ENCODE results near the gene CASP6.

CASP6 gene

DNA sequence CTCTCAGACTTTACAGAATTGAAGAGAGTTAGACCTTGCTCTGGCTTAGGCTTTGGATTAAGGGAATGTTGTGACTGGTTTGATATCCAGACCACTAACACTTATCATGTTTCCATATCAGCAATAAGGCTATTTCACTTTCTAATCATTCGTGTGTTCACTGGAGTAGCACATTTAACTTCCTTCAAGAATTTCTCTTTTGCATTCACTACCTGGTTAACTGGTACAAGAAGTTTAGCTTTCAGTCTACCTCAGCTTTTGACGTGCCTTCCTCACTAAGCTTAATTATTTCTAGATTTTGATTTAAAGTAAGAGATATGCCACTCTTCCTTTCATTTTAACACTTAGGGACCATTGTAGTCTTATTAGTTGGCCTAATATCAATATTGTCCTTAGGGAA is 62.6 kb downstream of the CASP6 start:
- no peak for DNase-seq (ENCODE audit: extremely low read depth, low read depth)
- TF ChIP-seq, protein P1, sequence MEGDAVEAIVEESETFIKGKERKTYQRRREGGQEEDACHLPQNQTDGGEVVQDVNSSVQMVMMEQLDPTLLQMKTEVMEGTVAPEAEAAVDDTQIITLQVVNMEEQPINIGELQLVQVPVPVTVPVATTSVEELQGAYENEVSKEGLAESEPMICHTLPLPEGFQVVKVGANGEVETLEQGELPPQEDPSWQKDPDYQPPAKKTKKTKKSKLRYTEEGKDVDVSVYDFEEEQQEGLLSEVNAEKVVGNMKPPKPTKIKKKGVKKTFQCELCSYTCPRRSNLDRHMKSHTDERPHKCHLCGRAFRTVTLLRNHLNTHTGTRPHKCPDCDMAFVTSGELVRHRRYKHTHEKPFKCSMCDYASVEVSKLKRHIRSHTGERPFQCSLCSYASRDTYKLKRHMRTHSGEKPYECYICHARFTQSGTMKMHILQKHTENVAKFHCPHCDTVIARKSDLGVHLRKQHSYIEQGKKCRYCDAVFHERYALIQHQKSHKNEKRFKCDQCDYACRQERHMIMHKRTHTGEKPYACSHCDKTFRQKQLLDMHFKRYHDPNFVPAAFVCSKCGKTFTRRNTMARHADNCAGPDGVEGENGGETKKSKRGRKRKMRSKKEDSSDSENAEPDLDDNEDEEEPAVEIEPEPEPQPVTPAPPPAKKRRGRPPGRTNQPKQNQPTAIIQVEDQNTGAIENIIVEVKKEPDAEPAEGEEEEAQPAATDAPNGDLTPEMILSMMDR (IDR thresholded peaks at IDR 0.05; ENCODE audit: low read depth, low read length, missing control alignments), result no peak
- H3K4me3 ChIP-seq (replicated peaks; ENCODE audit: low read depth, low read length), result no peak overlapping the region

Data from HFF-Myc (cell line).